ENCODE results near the gene MED9.

Gene MED9

DNA sequence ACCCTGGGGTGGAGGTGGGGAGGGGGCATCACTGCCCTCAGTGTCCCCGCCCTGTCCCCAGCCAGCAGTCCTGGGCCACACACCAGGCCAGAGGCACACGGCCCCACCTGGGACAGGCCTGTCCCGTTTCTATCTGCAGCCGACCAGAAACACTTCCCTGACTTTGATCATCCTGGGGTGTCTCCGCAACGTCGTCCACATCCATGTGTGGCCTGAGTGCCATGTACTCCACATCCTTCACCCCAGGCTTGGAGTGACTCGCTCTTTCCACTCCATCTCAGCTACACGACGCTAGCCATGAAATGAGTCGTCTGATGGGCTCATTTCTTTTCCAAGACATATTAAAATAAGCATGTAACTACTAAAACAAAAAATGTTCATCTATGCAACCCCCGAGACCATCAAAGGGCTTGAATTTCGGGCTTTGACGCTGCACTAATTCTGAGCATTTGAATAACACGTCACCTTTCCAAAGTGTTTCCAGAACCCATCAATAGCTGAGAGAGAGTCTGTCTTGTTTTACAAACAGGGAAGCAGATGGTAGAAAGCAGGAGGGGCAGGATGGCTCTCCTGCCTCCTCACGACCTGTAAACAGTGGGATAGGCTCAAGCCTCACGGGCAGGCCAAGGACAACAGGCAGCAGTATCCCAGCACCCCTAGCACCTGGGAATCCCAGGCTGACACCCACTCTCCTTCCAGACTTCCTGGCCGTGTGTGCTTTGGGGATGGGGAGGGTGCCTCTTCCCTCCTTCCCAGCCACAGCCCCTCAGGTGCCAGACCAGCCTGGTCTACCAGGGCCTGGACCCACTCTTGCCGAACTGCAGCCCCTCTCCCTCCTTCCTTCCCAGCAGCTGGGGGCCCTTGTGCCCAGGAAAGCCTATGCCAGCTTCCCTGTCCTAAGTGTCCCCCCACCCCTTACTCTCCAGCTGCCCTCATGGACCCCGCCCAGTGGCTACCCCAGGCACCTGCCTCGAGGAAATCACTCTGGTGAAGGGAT lies 39.4 kb downstream of the MED9 start:
- peak; percentile 84 for DNase-seq (ENCODE audit: low read depth)

DNA sequence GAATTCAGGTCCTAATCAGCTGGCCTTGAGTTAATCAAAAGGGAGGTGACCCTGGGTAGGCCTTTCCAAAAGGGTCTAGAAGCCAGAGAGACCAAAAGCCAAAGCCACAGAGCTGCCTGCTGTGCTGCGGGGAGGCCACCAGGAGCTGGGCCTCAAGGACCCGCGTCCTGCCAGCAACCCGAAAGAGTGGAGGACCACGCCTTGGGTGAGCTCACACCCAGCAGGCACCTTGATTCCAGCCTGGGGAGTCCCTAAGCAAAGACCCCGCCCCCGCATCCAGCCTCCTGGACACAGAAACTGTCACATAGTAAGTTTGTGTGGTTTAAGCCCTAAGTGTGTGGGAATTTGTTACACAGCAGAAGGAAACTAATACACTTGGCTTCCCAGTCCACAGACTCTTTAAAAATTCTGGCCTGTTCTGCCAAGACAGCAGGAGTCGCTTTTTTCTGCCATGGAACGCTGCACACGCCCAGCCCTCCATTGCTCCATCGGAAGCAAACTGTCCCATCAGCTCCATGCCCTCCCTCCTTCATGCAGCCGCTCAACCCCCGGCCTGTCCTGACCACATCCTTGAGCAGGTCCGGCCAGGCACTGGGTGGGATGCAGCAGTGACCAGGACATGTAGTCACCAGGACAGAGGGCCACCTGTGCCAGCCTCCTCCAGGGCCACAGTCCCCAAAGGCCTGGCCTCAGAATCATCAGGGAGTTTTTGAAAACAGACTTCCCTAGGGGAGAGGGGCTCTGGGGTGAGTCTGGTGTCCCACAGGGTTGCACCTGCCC lies 40.3 kb downstream of the MED9 start:
- no peak for DNase-seq (ENCODE audit: low read depth)

DNA sequence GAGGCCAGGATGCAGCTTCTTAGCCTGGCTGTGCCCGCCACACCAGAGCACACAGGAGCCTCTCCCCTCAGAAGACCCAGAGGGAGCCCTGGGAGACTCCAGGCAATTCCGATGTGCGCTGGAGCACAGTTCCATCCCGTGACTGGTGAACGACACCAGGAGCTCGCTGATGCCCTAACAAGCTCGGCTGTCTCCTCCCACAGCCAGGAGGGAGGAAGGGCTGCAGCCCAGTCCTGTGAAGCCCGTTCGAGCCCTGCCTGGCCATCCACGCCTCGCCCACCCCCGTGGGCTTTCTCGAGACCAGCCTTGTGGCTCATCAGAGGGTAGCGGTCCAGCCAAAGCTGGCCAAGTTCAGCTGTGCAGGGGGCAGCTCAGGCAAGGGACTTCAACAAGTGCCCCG lies 41.2 kb downstream of the MED9 start:
- no peak for DNase-seq (ENCODE audit: low read depth)

DNA sequence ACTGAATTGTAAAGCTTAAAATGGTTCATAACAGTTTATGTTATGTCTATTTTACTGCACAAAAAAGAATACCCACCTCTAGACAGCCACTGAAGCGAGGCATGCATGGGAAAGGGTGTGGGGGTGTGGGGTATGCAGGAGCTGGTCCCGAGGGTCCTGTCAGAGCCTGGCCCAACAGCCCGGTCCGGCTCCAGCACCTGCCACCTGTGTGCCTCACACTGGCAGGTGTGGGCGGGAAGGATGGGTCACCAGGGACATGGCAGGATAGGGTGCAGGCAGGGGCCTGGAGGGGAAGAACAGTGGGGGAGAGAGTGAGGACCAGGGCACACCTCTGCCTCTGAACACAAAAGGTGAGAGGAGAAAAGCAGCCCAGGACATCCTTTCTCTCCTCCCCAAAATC lies 42.2 kb downstream of the MED9 start:
- no peak for DNase-seq (ENCODE audit: low read depth)

DNA sequence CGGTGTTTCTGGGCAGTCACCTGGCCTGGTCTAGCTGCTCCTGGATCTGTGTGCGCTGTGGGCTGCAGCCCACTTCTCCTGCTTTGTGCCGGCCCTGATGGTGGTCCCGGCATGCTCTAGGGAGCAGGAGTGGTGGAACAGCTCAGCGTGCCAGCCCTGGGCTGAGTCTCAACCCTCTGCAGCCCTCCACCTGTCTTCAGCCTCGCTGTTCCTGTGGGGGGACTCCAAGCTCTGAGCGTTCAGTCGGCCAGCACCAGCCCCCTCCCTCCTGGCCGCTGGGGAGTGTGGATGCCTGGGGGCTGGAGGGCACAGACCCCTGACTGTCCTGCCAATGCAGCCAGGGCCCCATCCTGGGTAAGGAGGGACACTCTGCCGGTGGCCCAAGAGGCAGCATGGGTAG lies 43.1 kb downstream of the MED9 start:
- no peak for DNase-seq (ENCODE audit: low read depth)

DNA sequence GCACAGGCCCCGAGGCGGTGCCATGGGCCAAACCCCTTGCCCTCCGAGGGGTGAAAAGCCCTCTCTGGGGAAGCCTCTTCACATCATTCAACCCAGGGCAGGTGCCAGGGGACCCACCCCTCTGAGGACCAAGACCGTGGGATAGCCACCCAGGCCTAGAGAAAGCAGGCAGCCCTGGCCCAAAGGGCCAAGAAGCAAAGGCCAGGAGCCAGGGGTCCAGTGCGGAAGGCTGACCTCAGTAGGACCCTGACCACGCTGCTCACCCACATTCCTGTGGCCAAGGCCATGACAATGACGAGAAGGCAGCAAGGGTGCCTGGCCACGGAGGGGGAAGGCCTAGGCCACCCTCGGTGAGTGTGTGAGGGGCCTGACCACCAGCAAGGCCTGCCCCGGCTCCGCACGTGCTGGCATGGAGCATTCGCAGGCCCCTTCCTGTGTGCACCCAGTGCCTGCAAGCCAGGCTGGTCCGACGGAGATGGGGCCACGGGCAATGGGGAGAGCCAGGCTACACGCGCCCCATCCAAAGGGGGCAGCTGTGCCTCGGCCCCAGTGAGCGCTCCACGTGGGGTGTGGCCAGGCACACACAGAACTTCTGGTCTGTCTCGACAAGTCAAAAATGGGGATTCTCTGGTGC lies 43.9 kb downstream of the MED9 start:
- DNase-seq (ENCODE audit: low read depth): no peak

DNA sequence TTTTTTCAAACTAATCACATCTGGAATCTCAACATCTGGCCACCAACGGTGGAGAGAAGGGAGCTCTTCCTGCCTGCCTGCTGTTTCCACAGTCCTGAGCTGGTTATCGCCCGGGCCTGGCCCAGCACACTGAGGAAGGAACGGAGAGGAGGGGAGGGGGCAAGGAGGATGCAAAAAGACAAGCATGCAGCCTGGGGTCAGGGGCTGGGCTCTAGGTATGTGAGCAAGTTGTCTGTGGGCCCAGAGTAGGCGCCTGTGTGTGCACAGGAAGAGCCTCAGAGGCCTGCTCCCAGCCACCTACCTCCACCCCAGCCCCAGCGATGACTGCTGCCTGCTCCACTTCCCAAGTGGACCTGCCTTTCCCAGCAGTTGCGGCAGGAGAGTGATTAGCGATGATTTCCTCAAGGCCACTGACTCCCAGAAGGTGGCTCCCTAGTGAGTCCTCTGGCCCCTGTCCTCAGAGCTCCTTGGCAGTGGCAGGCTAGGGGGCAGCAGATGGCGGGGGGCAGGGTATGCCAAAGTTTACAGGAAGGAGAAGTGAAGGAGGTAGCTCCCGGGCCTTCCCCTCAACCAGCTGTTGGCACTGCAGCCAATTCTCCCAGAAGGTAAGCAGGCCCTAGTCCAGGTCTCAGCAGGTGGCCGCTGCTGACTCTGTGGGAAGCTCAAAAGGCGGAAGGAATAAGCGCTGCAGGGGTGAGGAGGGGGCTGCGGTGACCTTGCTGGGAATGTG lies 46.4 kb downstream of the MED9 start:
- DNase-seq (ENCODE audit: low read depth): no peak

DNA sequence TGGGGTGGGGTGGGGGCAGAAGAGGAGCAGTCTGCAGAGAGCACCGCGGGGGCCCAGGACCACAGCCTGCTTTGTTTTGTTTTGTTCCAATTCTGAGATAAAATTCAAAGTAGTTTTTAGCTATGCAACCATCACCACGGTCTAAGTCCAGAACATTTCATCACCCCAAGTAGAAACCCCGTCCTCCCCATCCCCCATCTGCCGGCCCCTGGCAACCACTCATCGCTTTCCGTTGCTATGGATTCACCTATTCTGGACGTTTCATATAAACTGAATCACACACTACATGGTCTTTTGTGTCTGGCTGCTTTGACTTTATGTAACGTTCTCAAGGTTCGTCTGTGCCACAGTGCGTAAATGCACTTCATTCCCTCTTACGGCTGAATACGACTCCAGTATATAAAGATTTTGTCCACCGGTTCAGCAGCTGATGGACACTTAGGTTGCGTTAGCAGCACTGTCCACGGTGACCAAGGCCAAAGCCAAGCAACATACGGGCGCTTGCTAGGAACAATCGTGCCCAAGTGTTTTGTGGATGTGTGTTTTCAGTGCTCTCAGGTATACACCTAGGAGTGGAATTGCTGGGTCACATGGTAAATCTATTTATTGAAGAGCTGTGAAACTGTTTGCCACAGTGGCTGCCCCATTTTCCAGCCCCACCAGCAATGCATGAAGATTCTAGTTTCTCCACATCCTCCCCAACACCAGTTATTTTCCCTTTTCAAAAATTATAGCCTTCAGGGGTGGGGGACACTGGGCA lies 47.1 kb downstream of the MED9 start:
- no peak for DNase-seq (ENCODE audit: low read depth)

DNA sequence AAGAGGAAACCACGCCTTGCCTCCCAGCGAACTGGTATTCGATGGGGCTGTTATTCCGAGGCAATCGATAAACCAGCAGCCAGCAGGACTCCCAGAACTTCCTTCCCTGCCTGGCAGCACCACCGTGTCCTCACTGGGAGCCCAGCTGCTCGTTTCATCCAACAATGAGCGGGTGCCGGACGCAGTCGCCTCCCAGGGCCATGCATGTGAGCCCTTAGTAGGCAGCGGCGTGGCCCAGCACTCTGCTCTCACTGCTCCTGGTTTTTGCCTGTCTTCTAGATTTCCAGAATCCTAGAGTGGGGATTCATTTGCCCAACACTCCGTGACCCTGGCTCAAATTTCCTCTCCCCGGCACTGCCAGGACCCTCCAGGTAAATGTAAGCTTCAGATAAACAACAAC lies 48.5 kb downstream of the MED9 start:
- no peak for DNase-seq (ENCODE audit: low read depth)

DNA sequence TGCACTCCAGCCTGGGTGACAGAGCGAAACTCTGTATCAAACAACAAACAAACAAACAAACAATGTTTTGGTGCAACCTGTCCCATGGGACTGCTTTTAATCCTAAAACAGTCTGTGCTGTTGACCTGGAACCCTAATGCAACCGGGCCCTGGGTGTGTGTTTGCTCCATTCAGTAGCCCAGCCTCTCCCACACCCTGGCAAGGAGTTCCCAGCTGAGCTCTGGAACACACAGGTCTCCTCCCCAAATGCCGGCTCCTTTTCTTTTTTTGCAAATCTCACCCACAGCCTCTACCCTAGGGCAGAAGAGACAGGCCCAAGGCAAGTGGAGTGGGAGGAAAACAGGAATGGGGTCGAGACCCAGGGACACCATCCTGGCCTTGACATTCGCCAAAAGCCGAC lies 49.2 kb downstream of the MED9 start:
- no peak for DNase-seq (ENCODE audit: low read depth)

DNA sequence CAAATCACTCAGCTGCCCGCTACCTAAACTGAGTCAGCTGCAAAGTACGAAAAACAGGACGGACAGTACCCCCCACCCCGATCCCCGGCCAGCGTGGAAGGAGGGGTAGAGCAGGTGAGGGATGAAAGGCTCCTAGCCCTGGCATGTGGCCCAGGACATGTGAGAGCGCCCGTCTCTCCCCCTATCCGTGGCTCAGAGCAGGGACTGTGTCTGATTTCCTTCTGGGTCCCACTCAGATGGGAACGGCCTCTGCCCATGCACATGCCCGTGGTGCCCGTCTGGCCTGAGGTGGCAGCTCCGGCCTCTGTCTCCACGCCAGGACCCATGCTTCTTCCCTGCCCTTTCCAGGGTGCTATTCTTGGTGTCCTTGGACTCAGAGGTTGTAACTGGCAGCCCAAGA lies 49.6 kb downstream of the MED9 start:
- DNase-seq (ENCODE audit: low read depth): no peak

DNA sequence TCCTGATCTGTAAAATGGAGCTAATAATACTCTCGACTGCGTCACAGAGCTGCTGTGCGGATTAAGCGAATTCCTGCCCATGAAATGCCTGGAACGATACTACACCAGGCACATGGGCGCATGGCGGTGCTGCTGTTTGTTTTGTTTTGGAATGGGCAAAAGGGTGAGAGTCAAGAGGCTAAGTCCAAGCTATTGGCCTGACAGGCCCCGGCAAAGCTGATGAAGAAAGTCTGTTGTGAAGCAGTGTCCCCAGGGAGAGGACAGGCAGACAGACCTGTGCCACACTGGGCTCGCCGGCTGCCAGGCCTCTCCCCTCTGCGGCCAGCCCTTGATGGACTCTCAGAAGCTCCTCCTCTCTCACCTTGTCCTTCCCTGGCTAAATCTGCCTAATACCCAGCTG lies 50.7 kb downstream of the MED9 start:
- DNase-seq (ENCODE audit: low read depth): no peak

DNA sequence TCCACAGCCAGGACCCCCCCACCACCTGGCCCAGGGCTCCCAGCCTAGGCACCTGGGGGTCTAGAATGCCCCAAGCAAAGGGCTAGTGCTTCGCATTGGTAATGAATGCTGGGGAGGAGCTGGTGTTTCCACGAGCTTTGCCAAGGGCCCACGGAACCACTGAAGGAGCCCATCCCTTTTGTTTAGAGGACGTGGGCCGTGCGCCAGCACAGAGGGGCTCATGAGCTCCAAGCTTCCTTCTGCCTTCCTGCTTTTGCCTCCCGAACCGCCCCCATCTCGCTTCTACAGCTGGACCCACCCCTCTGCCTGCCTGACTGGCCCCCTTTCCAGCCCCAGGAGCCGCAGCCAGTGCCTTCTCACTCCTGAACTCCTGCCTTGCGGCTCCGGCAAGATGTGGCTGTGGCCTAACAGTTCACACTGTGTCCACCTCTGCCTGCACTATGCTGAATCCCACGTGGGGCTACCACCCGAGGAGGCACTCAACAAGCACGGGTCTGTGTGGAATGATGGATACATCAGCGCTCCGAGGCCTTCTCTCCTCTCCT lies 51.2 kb downstream of the MED9 start:
- DNase-seq (ENCODE audit: low read depth): no peak

DNA sequence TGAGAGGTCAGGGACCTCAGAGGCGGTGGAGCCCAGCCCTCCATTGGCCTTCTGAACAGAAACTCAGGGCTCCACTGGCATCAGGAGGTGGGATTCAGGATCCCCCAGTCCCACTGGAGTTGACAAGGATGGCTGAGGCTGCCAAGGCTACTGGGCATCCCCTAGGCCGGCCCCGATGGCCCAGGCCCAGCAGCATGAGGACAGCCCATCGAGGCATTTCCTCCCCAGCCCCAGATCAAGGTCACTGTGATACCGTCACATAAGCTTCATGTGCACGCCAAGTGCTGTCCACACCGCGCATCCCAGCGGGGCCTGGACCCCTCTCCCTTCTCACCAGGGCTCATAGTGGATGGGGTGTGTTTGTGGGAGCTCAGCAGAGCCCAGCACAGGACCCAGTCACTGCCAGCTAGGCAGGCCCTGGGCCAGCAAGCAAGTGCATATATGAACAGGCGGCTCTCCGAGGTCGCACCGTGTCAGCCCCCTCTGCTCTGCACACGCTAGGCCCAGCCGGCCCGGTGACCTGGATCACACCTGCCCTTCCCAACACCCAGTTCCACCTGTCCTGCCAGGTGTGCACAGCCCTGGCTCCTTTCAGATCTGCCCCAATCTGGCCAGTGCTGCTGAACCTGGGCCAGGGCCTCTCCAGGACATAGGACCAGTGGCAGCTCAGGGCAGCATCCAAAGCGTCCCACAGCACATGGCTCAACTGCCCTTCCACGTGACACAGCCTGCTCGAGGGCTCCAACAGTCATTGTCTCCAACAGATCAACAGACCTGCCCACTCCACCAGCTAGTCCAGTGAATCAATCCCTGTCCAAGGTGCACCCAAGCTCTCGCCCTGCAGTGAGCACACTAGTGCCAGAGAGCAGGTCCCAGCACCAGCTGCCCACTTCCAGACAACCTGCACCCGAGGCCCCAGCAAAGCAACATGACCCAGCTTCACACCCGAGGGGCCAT lies 52.2 kb downstream of the MED9 start:
- no peak for DNase-seq (ENCODE audit: low read depth)

DNA sequence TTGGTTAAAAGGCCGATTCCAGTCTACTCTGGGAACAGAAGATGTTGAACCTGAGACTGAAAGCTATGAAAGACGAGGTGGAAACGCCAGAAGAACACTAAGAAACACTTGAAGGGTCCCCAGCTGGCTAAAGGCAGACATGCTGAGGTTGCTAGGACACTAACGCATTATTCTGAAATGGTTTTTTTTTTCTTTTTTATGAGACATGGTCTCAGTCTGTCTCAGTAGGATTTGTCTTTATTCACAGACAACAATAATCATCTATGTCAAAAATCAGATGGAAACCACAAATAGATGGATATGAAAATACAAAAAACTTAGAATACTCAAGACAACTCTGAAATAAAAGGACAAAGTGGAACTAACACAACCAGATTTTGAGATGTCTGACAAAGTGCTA lies 54.4 kb downstream of the MED9 start:
- DNase-seq (ENCODE audit: low read depth): no peak

DNA sequence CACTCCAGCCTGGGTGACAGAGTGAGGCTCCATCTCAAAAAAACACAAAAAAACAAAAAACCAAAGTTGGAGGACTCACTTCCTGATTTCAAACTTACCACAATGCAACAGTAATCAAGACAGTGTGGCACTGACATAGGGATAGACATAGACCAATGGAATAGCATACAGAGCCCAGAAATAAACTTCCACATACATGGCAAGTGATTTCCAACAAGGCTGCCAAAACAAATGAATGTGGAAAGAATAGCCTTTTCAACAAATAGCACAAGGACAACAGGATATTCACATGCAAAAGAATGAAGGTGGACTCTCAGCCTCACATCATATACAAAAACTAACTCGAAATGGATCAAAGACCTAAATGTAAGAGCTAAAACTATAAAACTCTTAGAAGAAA lies 56.2 kb downstream of the MED9 start:
- DNase-seq (ENCODE audit: low read depth): no peak

DNA sequence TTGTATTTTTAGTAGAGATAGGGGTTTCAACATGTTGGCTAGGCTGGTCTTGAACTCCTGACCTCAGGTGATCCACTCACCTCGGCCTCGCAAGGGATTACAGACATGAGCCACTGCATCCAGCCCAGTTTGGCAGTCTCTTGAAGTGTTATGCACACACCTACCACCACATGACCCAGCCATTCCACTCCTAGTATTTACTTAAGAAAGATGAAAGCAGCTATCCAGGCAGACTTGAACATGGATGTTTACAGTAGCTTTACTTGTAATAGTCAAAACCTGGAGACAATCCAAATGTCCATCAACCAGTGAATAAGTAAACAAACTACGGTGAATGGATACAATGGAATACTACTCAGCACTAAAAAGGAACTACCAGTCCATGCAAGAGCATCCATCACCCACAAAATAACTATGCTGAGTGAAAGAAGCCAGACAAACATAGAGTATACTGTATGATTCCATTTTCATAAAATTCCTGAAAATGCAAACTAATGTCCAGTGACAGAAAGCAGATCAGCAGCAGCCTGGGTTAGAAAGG lies 57.2 kb downstream of the MED9 start:
- DNase-seq (ENCODE audit: low read depth): no peak

DNA sequence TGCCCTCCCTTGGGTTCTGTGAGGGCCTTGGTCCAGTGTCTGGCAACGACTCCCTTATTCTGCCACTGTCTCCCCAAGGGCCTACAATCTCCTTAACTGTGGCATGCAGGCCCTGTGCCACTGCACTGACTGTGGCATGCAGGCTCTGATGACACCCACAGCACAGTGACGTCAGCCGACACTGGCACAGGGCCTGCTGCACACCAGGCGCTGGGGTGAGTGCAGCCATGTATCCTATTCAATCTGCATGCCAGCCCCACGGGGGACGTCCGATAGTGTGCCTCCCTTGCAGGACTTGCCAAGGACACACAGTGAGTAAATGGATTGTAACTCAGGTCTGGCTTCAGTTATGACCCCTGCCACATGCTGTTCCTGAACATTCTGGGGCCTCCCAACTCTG lies 59.2 kb downstream of the MED9 start:
- DNase-seq (ENCODE audit: low read depth): no peak

DNA sequence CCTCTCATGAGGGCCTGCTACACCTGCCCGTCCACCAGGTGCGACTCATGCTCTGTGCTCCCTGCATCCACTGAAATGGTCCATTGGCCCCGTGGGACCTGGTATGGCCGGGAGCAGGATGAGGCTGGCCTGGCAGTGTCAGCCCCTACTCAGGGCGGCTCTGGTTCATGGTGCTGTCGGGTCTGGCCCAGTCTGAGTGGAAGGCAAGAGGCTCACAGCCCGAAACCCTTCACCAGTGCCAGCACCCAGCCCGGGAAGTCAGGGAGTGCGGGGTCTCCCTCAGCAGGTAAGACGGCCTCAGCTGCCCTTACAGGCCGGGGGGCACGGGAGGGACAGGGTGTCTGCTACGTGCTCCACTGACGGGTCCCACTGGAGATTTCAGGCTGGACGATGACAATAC lies 59.9 kb downstream of the MED9 start:
- DNase-seq (ENCODE audit: low read depth): no peak
